ENCODE measurements around the gene DHRS11.

The DHRS11 gene

GRCh38 chr17:36586138-36586537, 5.5 kb upstream of the DHRS11 start:
- TF ChIP-seq CSRNP3 (CRISPR knock-in tag; IDR thresholded peaks at IDR 0.05) (no peak), ESRRG (CRISPR knock-in tag; IDR thresholded peaks at IDR 0.05) (no peak), ZNF8 (CRISPR knock-in tag; IDR thresholded peaks at IDR 0.05) (no peak), TSHZ2 (CRISPR knock-in tag; IDR thresholded peaks at IDR 0.05) (no peak), ZC3H10 (CRISPR knock-in tag; IDR thresholded peaks at IDR 0.05) (no peak), CSDC2 (CRISPR knock-in tag; IDR thresholded peaks at IDR 0.05) (no peak), ZNF70 (CRISPR knock-in tag; IDR thresholded peaks at IDR 0.05) (no peak), ZNF565 (CRISPR knock-in tag; conservative IDR thresholded peaks at IDR 0.05; ENCODE audit: low read depth) (no peak), PPARA (CRISPR knock-in tag; IDR thresholded peaks at IDR 0.05; ENCODE audit: borderline replicate concordance) (no peak), OSR1 (CRISPR knock-in tag; IDR thresholded peaks at IDR 0.05) (no peak), SNAI2 (CRISPR knock-in tag; IDR thresholded peaks at IDR 0.05) (no peak), ZFP30 (CRISPR knock-in tag; IDR thresholded peaks at IDR 0.05) (no peak)
- ATAC-seq, result no peak

DNA sequence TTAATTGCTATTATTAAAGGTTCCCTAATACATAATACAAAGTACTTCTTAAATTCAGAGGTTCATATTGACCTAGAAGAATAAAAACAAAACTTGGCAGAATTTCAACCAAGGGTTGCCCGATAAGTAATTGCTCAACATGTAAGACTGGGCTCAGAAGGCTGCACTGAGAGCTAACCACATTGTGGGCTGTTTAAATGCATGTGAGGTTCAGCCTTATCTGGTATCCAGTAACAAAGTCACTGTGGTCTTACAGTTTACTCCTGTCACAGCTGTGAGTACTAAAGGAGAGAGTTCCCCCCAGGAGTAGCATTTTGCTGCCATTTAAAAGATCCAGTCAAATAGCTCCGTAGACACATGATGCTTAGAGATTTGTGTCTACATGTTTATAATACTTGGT, 1.6 kb upstream of the DHRS11 start:
- TF ChIP-seq GLIS3 (CRISPR knock-in tag; IDR thresholded peaks at IDR 0.05) (no peak), PPARA (CRISPR knock-in tag; IDR thresholded peaks at IDR 0.05; ENCODE audit: borderline replicate concordance) (no peak), RARB (CRISPR knock-in tag; IDR thresholded peaks at IDR 0.05) (no peak), ARNTL (CRISPR knock-in tag; IDR thresholded peaks at IDR 0.05; ENCODE audit: borderline replicate concordance, low read depth) (no peak), ZFP30 (CRISPR knock-in tag; IDR thresholded peaks at IDR 0.05) (no peak), ZNF8 (CRISPR knock-in tag; IDR thresholded peaks at IDR 0.05) (no peak), TOX (CRISPR knock-in tag; IDR thresholded peaks at IDR 0.05; ENCODE audit: borderline replicate concordance) (no peak), TCF4 (CRISPR knock-in tag; IDR thresholded peaks at IDR 0.05; ENCODE audit: borderline replicate concordance) (no peak), CSDC2 (CRISPR knock-in tag; IDR thresholded peaks at IDR 0.05) (no peak), SNAI2 (CRISPR knock-in tag; IDR thresholded peaks at IDR 0.05) (no peak), ZFP3 (CRISPR knock-in tag; IDR thresholded peaks at IDR 0.05) (no peak), POU6F1 (CRISPR knock-in tag; IDR thresholded peaks at IDR 0.05; ENCODE audit: borderline replicate concordance, low read depth) (no peak), ZNF565 (CRISPR knock-in tag; conservative IDR thresholded peaks at IDR 0.05; ENCODE audit: low read depth) (no peak), ESRRG (CRISPR knock-in tag; IDR thresholded peaks at IDR 0.05) (no peak), OSR1 (CRISPR knock-in tag; IDR thresholded peaks at IDR 0.05) (no peak), PATZ1 (CRISPR knock-in tag; IDR thresholded peaks at IDR 0.05; ENCODE audit: borderline replicate concordance) (no peak), CSRNP3 (CRISPR knock-in tag; IDR thresholded peaks at IDR 0.05) (no peak), BACH2 (CRISPR knock-in tag; IDR thresholded peaks at IDR 0.05; ENCODE audit: borderline replicate concordance) (no peak), ZC3H10 (CRISPR knock-in tag; IDR thresholded peaks at IDR 0.05) (no peak)
- no peak for ATAC-seq

- peak; percentile 62 for ATAC-seq
- no peak for TF ChIP-seq TCF4 (CRISPR knock-in tag; IDR thresholded peaks at IDR 0.05; ENCODE audit: borderline replicate concordance)
- no peak for TF ChIP-seq TOX (CRISPR knock-in tag; IDR thresholded peaks at IDR 0.05; ENCODE audit: borderline replicate concordance)
- TF ChIP-seq ZNF70 (CRISPR knock-in tag; IDR thresholded peaks at IDR 0.05), result no peak
- no peak for TF ChIP-seq CSRNP3 (CRISPR knock-in tag; IDR thresholded peaks at IDR 0.05)
- TF ChIP-seq RARB (CRISPR knock-in tag; IDR thresholded peaks at IDR 0.05), result no peak
- no peak for TF ChIP-seq CSDC2 (CRISPR knock-in tag; IDR thresholded peaks at IDR 0.05)
- TF ChIP-seq ZNF565 (CRISPR knock-in tag; conservative IDR thresholded peaks at IDR 0.05; ENCODE audit: low read depth), result no peak
- no peak for TF ChIP-seq GLIS3 (CRISPR knock-in tag; IDR thresholded peaks at IDR 0.05)
- TF ChIP-seq ZNF8 (CRISPR knock-in tag; IDR thresholded peaks at IDR 0.05), result no peak
- TF ChIP-seq ARNTL (CRISPR knock-in tag; IDR thresholded peaks at IDR 0.05; ENCODE audit: borderline replicate concordance, low read depth), result no peak
- no peak for TF ChIP-seq TSHZ2 (CRISPR knock-in tag; IDR thresholded peaks at IDR 0.05)
- TF ChIP-seq OSR1 (CRISPR knock-in tag; IDR thresholded peaks at IDR 0.05), result no peak
- no peak for TF ChIP-seq BACH2 (CRISPR knock-in tag; IDR thresholded peaks at IDR 0.05; ENCODE audit: borderline replicate concordance)
- no peak for TF ChIP-seq ZFP30 (CRISPR knock-in tag; IDR thresholded peaks at IDR 0.05)
- TF ChIP-seq ISL1 (CRISPR knock-in tag; IDR thresholded peaks at IDR 0.05), result no peak
Observed at GRCh38 chr17:36592316-36592715, 637 bp downstream of the DHRS11 start.
